GM19025 (cell line): ENCODE results near the gene PRICKLE2.

Experiments
- ATAC-seq: cut with Tn5 transposase; IDR thresholded peaks from one replicate; pipeline ENCODE4 v1.9.1; 2021; ENCODE audit warnings: mild to moderate bottlenecking, low read depth, moderate library complexity; ENCODE audit not compliant: unreplicated experiment

PRICKLE2 gene

DNA sequence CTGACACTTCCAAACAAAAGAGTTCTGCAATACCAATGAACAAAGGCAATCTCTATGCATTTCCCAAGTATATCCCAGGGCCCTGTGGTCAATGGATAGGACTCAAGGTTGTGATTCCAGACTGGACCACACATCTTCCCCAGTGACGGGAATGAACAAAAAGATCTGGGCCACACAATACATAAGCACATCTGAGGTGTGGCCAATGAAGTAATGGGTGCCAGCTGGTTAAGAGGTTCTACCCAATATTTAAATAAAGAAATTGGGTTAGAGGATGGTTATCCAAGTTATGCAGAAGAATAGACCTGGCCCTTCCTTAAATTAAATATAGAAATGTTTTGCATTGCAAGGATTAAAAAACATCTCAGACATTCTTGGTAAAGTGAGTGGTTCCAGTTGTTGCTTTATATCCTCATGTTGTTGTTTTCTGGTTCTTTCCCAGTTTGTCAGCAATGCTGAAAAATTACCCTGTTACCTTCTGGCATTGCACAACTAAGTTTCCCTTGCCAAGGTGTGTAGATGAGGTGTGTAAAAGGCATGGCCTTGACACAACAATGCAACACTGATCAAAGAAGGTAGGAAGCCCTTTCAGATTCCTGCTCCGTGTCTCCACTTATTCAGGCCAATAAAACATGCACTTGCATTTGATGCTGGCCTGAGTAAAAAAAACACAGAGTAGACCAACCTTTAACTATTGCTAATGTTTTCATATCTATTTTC lies 86.5 kb downstream of the PRICKLE2 start:
- ATAC-seq, result no peak

DNA sequence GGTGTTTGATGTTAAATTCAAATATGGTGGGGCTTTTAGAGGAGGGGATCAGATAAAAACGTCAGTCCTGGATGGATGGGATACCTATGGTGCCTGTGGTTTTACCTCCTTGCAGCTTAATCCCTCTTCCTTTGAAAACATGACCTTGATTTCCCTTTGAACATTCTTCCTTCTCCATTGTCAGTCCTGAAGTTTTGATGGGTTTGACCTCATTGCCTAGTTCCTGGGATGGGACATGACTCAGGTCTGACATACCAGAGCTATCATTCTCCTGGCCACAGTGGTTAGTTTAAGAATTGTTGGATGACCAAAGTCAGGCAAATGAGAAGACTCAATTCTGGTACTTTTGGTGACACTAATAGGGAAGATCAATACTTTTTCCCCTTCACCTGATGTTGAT lies 87.2 kb downstream of the PRICKLE2 start:
- ATAC-seq, result no peak

DNA sequence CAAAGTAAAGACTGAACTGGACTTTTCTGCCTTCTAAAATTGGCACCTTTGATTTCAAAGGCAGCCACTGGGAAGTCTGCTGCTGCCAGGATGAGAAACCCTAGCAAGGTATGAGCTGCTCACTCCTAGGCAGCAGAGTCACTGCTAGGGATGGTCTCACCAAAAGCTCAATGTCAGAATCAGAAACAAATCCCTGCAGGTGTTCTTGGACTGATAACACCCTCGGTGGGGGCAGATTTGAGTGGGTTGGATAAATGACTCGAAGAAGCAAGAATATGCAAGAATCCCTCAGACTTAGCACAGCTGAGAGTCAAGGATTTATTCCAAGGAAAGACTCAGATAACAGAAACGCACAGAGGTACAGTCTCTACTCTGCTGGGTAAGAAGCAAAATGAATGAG lies 90.4 kb downstream of the PRICKLE2 start:
- no peak for ATAC-seq

DNA sequence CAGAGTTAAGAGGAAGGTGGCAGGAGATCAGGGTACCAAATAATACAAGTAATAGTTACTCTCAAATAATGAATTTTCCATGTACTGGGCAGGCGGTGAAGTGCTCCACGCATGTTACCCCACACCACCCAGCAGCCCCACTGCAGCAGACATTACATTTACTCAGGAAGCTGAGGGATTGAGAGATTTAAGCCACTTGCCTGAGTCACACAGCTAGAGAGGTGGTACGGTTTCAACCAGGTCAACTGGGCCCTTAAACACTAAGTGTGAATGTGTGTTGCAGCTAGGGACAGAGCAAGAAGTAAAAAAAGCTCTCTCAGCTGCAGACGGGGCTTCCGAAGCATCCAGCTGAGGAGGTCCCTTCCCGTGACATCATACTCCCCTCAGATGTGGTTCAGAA lies 91.3 kb downstream of the PRICKLE2 start:
- ATAC-seq, result no peak

DNA sequence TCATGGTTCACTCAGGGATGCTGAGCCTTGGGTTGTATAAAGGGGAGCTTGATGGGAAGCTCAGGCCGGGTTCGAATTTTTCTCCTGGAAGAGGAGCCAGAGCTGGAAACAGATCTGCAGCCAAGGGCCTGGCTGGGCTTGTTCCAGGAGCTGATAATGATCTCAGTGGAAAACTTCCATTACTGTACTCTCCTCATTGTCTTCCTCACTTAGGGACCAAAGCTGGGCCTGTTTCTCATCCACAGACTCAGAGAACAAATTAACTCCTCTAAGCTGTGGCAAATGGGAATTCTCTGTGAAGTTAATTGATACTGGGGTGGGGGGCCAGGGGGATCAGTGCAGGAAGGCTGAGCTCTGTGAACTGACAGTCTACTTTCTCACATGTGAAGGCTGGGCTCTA lies 92.0 kb downstream of the PRICKLE2 start:
- ATAC-seq, result no peak

DNA sequence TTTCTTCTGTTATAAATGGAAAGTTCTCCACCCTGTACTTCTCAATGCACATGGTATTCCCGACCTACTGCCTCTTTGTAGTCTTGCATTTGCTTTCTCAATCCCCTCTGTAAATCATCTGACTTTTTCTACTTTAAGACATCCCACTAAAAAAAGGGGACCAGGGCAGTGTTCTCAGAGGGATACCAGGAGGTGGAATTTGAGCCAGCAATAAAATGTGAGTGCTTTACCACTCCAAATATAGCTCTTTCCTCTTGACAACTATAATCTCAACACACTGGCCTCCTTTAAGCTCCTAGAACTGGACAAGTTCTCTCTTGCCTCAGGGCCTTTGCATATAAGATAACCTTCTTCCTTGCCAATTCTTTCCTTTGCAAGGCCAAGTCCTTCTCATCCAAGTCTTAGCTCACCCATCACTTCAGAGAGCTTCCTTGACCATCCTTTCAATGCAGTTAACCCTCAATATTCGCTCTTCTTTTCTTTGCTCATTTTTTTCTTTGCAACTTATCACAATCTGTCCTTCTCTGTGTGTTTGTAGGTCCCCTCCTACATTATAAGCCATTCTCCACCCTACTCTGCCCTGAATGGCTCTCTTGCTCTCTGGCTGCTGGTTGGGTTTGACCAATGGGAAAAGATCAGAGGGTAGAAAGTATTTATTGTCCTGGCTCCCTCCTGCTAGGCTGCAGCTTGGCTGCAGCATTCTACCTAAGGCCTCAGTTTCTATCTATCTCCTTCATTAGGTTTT lies 93.4 kb downstream of the PRICKLE2 start:
- ATAC-seq, result no peak

DNA sequence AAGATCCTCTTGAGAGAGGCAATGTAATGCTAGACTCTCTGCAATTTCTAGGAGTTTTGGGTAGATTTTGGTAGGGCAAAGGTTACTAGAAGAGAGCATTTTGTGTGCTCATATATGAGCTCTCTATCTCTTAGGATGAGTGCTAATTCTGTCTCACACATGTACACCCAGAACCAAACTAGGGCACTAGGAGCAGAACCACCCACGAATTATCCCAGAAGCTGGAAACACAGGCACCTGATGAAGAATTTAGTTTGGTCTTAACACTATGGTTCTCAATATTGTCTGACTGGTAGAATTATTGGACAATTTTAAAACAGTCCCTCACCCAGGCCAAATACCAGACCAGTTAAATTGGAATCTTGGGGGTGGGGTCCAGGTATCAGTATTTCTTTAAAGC lies 94.8 kb downstream of the PRICKLE2 start:
- no peak for ATAC-seq

DNA sequence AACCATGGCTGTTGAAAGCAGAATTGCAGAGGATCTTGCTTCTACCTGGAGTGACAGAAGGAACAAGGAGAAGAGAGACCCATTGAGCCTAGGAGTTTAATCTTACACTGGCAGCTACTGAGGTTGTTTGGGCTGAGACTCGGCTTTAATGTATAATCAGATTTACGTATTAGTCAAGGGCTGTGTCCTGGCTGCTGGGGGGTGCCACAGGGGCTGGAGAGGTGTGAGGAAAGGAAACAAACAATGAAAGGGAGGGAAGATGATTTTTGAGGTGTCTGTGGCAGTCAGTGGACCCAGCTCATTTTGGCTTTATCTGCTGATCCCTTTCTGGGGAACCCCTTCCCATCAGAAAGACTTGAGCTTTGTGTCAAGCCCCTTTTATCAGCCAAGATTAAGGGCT lies 95.7 kb downstream of the PRICKLE2 start:
- ATAC-seq, result no peak

DNA sequence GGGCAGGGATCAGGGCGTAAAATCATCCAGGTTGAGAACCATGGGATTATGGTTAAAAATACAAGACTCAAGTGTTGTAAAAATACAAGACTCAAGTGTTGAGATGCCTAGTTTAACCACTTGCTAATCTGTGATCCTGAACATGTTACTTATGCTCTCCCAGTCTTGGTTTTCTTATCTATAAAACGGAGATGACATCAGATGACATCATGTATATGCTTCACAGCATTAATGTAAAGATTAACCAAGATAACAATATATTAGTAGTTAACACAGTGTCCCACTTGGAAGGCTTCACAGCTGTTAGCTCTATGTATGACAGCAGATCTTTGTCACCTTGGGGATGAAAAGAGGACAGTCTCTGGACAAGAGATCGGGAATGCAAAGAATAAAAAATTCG lies 96.2 kb downstream of the PRICKLE2 start:
- no peak for ATAC-seq

DNA sequence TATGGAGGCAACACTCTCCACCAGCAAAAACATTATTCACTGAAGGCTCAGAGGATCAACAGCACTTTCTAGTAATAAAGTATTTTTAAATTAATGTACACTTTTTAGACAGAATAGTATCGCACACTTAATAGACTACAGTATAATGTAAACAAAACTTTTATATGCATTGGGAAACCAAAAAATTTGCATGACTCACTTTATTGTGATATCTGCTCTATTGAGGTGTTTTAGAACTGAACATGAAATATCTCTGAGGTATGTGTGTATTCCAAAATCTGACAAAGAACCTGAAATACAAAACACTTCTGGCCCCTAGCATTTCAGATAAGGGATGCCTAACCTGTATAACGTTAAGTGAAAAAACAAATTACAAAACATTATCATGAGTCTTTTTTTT lies 99.7 kb downstream of the PRICKLE2 start:
- no peak for ATAC-seq

DNA sequence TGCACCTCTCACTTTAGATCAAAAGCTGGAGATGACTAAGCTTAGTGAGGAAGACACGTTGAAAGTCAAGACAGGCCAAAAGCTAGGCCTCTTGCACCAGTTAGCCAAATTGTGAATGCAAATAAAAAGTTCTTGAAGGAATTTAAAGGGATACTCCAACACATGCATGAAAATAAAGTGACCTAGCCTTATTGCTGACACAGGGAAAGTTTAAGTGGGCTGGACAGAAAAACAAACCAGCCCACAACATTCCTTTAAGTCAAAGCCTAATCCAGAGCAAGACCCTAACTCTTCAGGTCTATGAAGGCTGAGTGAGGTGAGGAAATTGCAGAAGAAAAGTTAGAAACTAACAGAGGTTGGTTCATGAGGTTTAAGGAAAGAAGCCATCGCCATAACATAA lies 101.3 kb downstream of the PRICKLE2 start:
- ATAC-seq, result no peak

DNA sequence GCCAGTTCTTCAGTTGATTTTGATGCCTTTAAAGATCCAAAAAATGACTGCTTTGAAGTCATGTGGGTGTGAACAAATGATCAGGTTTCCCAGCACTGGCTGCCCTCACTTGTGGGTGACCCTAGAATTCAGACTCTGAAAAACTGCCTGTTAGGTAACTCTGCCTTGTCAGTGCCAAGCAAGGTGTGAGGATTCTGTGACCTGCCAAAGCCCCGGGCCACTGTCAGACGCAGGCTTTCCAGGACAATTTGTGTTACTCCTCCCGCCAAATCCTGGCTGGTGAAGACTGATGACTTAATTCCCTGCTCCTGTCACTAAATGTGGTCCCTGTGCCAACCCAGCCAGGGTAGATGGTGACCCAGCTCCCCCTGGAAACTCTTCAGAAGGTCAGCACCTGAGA lies 102.8 kb downstream of the PRICKLE2 start:
- ATAC-seq, result no peak

DNA sequence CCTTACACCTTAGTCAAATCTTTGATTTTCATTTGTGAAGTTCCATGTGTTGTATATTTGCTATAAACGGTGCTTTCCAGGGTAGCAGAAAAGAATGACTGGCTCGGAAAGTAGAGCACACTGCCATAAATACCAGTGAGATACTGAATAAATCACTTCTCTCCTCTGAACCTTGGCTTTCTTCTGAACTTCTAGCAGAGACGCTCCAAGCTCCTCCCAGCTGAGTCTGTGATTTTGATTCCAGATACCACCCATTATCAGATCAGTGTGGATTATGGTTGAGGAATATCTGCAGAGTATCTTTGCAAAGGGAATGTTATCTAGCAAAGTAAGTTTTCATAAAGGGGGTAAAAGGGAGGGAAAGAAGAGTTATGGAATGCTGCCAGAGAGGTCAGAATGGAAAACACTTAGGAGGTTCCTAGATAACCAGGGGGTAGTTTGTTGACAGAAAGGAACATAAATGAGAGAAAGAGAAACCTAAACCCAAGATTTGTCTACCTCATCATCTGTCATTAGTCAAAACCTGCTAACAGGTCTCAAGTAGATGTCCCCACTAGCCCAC lies 103.4 kb downstream of the PRICKLE2 start:
- ATAC-seq, result no peak

DNA sequence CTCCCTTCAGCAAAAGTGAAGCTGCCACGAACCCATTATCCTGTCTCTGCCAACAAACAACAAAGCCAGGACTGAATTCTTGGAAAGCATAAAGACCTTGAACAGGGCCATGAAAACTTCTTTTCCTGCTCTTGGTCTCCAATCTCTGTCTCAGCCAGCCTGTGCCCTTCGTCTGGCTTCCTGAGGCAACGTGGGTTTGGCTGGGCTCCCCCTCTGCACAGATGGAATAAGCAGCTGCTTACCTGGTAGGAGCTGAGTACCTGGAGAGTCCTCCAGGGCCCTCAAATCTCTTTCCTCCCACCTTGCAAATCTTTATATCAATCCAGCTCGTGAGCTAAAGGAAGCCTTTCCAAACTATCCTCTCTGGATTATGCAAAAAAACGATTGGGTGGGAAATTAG lies 104.4 kb downstream of the PRICKLE2 start:
- ATAC-seq, result no peak

DNA sequence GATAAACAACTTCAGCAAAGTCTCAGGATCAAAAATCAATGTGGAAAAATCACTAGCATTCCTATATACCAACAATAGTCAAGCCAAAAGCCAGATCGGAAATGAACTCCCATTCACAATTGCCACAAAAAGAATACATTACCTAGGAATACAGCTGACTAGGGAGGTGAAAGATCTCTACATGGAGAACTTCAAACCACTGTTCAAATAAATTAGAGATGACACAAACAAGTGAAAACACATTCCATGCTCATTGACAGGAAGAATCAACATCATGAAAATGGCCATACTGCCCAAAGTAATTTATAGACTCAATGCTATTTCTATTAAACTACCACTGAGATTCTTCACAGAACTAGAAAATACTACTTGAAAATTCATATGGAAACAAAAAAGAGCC lies 107.8 kb downstream of the PRICKLE2 start:
- ATAC-seq, result no peak

DNA sequence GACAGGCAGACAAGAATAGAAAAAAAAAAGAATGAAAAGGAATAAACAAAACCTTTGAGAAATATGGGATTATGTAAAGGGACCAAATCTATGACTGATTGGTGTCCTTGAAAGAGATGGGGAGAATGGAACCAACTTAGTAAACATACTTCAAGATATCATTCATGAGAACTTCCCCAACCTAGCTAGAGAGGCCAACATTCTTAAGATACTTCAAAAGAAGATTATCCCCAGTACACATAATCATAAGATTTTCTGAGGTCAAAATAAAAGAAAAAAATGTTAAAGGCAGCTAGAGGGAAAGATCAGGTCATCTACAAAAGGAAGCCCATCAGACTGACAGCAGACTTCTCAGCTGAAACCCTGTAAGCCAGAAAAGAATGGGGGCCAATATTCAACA lies 110.6 kb downstream of the PRICKLE2 start:
- ATAC-seq, result no peak

DNA sequence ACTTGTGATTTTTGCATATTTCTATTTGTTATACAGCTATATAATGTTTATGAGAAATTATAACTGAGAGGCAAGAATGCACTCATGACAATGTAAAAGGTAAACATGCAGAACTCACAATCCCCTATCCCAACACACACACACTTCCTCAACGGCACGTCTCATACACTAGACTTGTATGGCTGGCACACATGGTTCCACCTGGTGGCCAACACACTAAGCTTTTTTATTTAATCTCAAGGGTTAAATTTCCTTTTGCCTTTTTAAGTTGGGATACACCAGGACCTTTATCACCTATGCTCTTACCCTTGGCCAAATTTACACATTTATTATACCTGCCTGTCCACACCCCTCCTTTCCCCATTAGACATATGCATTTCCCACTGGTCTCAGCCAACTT lies 113.4 kb downstream of the PRICKLE2 start:
- no peak for ATAC-seq

DNA sequence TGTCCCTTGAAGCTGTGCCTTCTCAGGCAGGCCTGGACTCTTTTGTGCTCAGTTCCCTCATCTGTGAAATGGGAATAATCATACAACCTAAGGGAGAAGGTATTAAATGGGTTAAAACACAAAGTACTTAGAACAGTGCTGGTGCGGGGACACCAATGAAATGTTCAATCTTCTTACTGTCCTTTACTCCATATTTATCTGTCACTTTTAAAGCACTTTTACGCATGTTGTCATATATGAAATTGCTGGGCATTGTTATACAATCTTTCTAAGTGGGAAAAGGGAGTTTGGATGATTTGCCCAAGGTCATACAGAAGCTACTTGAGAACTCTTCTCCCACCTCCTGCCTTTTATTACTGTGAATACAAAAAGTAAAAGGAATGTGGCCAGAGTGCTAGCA lies 114.2 kb downstream of the PRICKLE2 start:
- no peak for ATAC-seq

DNA sequence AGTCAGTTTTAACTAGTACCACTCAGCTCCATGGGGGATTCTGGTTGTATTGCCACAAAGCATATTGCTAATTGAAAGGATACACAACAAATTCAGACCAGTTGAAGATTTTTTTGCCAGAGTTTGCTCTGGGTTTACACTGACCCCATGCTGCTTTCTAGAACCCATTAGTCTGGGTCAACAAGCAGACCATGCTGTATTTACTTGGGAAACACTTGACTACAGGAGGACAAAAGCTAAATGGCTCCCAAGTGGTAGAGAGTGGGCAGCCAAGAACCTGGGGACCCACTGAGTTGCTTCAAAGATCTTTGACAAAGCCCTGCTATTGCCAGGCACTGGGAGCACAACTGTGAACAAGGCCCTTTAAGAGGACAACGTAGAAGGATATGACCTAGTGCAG lies 115.2 kb downstream of the PRICKLE2 start:
- ATAC-seq, result no peak

DNA sequence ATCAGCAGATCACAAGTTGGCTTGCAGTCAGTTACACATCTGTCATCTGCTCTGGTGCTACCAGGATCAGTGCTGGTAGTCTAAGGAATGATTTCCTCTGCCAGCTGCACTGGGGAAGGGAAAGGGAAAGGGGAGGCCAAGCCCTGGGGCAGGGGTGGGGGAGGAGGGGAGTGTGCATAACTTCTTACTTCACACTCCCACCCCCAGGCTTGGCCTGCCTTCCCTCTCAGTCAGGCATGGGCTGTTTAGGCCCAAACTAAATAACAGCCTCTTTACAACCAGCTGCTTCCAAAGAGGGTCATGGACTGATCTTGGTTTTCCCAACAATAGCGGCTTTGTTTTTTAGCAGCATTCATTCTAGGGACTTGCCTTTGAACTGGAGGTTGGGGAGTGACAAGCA lies 115.8 kb downstream of the PRICKLE2 start:
- ATAC-seq, result no peak

DNA sequence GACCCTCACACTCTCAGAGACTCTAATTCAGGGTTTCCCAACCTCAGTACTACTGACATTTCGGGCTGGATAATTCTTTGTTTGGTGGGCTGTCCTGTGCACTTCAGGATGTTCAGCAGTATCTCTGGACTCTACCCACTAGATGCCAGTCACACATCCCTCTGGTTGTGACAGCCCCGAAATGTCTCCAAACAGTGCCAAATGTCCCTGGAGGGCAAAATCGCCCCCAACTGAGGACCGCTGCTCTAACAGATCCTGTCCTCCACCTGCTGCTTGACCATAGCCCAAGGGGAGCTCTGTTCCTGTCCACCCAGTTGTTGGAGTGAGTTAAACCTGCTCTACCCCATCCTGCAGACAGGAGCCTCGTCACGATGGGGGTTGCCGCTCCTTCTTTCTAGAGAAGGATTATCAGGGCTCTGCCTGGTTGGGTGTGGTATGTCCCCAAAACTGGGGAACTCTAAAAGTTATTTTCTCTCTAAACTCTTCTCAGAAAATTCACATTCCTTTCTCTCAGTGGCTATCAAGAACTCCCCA lies 116.4 kb downstream of the PRICKLE2 start:
- ATAC-seq, result no peak

DNA sequence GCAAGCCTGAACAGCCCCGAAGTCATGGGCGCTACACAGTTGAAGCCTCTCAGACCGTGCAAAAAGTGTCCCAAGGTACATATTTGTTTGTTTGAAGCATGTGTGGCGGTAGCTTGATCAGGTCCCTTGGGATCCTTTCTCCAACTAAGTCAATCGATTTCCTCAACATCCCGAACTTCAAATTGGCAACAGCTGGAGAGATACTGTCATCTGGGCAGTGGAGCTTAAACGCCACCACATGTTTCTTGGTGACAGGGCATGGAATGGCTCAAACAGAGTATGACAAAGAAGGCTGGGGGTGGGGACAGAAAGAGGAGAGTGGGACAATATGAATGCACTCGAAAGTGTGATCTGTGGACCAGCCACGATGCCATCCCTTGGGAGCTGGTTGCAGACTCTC lies 117.0 kb downstream of the PRICKLE2 start:
- no peak for ATAC-seq
